Thyroid gland (tissue), 4 donors: ENCODE data around the gene KRT28.

Source experiments
- POLR2A ChIP-seq, 2 donors: fragments of 450-650 bp; IDR thresholded peaks; one replicate each; pipeline ENCODE4 v1.6.1; 2017; ENCODE audit warnings: antibody characterized with exemption in 2 of 2, mild to moderate bottlenecking in 2 of 2, moderate library complexity in 1 of 2
- TF ChIP-seq, protein P1 (sequence below), 6 experiments: fragments of 200-600 bp in 3 of 6; fragments of 450-650 bp in 3 of 6; sonication (generic) in 3 of 6; IDR thresholded peaks; one replicate each; pipeline ENCODE4 v1.5.1; 2016 to 2019; ENCODE audit warnings: antibody characterized with exemption in 6 of 6, mild to moderate bottlenecking in 2 of 6, inconsistent platforms in 1 of 6, moderate library complexity in 1 of 6

DNA sequence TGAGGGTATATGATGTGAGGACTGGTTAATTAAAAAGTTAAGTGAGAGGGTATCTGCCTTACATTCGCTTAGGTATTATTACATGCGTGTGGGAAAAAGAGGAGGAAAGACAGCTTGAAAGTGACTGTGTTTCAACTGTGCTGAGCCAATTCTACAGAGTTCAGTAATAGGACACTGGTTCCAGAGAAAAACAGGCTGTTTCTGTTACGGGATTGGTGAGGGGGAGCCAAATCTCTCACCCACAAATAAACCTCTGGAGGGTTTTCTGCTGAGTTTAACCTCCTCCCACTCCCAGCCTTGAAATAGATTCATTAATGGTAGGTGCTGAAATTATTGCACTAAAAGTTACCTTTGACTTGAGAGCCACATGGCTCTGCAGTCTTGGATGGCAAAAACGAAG, 23.8 kb downstream of the KRT28 start:
- TF ChIP-seq, protein P1, sequence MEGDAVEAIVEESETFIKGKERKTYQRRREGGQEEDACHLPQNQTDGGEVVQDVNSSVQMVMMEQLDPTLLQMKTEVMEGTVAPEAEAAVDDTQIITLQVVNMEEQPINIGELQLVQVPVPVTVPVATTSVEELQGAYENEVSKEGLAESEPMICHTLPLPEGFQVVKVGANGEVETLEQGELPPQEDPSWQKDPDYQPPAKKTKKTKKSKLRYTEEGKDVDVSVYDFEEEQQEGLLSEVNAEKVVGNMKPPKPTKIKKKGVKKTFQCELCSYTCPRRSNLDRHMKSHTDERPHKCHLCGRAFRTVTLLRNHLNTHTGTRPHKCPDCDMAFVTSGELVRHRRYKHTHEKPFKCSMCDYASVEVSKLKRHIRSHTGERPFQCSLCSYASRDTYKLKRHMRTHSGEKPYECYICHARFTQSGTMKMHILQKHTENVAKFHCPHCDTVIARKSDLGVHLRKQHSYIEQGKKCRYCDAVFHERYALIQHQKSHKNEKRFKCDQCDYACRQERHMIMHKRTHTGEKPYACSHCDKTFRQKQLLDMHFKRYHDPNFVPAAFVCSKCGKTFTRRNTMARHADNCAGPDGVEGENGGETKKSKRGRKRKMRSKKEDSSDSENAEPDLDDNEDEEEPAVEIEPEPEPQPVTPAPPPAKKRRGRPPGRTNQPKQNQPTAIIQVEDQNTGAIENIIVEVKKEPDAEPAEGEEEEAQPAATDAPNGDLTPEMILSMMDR (IDR thresholded peaks at IDR 0.05) = no peak
- no peak for TF ChIP-seq POLR2A (IDR thresholded peaks at IDR 0.05)
